Fibroblast of lung (primary cell): ENCODE results near the gene POU3F3.

Source experiments
- EZH2 ChIP-seq: IDR thresholded peaks from 2 replicates; pipeline ENCODE4 v1.5.1; 2012; ENCODE audit warnings: low read length, control low read depth, mild to moderate bottlenecking; ENCODE audit errors: missing control alignments
- TF ChIP-seq, protein P1 (sequence below), 2 donors: IDR thresholded peaks in 1 of 2; conservative IDR thresholded peaks in 1 of 2; 1 replicate in 1 of 2; 2 replicates in 1 of 2; pipeline ENCODE4 v1.5.1; 2011 to 2012; ENCODE audit warnings: low read length in 2 of 2, control low read depth in 1 of 2, inconsistent platforms in 1 of 2, low read depth in 1 of 2, mild to moderate bottlenecking in 1 of 2

DNA sequence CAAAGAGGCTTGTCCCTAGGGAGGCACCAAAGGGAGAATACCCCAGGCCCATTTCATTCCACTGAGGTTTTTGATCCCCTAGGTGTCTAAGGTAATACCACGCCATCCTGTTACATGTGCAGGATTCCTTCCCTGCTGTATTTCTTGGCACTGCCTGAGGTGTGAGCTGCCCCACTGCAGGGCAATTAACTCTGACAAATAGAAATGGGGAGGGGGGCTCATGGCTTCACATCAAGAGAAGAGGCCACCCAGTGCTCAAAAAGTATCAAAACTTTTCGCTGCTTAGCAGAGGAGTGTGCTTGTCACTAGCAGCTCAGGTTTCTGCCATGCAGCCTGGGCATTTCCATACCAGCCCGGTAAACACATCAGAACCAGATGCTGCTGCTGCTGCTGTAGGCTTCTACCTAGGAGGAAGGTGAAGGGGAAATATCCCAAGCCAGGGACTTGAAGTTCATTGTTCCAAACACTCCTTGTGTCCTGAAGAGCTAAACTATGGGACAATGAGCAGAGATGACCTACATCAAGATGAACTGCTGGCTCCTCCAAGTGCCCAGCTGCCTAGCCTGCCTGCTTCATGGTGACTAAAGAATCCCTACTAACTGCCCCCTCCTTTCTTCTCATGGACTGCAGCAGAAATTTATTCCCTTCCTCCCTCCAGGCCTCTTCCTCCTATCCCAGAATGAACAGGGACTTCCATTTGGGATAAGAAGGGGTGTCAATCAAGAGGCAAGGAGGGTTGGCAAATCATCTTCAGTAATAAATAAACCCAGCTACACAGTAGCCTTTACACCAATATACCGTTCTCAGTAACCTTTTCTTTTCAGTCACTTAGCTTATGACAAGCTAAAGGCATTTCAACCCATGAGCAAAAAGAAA is 16.4 kb downstream of the POU3F3 start:
- TF ChIP-seq, protein P1, sequence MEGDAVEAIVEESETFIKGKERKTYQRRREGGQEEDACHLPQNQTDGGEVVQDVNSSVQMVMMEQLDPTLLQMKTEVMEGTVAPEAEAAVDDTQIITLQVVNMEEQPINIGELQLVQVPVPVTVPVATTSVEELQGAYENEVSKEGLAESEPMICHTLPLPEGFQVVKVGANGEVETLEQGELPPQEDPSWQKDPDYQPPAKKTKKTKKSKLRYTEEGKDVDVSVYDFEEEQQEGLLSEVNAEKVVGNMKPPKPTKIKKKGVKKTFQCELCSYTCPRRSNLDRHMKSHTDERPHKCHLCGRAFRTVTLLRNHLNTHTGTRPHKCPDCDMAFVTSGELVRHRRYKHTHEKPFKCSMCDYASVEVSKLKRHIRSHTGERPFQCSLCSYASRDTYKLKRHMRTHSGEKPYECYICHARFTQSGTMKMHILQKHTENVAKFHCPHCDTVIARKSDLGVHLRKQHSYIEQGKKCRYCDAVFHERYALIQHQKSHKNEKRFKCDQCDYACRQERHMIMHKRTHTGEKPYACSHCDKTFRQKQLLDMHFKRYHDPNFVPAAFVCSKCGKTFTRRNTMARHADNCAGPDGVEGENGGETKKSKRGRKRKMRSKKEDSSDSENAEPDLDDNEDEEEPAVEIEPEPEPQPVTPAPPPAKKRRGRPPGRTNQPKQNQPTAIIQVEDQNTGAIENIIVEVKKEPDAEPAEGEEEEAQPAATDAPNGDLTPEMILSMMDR (conservative IDR thresholded peaks at IDR 0.05 in 1 of 2, IDR thresholded peaks at IDR 0.05 in 1 of 2; ENCODE audit: low read depth in 1 of 2, low read length in 2 of 2), result no peak
- TF ChIP-seq EZH2, result no peak
